ENCODE measurements around the gene TMOD2.

DNA sequence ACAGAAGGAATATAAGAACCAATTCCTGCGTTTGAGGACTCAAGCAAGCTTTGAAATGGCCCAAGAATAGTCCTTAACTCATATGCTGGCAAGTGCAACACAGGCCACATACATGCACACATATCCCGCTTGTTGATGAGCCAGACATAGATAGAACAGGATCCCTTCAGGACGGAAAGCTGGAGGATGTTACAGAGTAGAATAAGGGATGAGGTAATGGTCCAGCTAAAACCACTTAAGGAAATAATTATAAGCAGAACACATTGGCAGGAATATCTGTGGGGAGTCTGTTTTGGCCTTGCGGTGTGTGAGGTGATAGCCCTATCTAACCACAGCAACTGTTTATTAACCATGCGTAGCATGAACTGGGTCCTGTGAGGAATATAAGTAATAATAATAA is 45.1 kb upstream of the TMOD2 start:
- TF ChIP-seq CTCF (IDR thresholded peaks at IDR 0.05 in 4 of 5, conservative IDR thresholded peaks at IDR 0.05 in 1 of 5): no peak
- no peak for TF ChIP-seq POLR2A (IDR thresholded peaks at IDR 0.05)
